Effector memory CD4-positive, alpha-beta T cell (primary cell): ENCODE measurements around the gene RXRA.

Experiments
- DNase-seq, 3 donors: peaks; one replicate each; pipeline ENCODE4 v3.0.0-alpha.2; 2020
- H3K27ac ChIP-seq: 2 replicates; pipeline ENCODE4 v1.7.0; 2013; ENCODE audit warnings: mild to moderate bottlenecking, low read length, moderate library complexity; ENCODE audit not compliant: insufficient read depth, poor library complexity, severe bottlenecking
- H3K27me3 ChIP-seq: replicated peaks from 2 replicates; pipeline ENCODE4 v1.7.0; 2013; ENCODE audit warnings: mild to moderate bottlenecking, low read length; ENCODE audit not compliant: insufficient read depth, control insufficient read depth, poor library complexity, severe bottlenecking
- H3K36me3 ChIP-seq: 2 replicates; pipeline ENCODE4 v1.7.0; 2013; ENCODE audit warnings: mild to moderate bottlenecking, low read length, moderate library complexity; ENCODE audit not compliant: control insufficient read depth, insufficient read depth
- H3K4me1 ChIP-seq: 2 replicates; pipeline ENCODE4 v1.7.0; 2013; ENCODE audit warnings: low read length, mild to moderate bottlenecking; ENCODE audit not compliant: control insufficient read depth, insufficient read depth, poor library complexity, severe bottlenecking
- H3K4me3 ChIP-seq: 2 replicates; pipeline ENCODE4 v1.7.0; 2013; ENCODE audit warnings: low read length, low read depth, mild to moderate bottlenecking; ENCODE audit not compliant: insufficient read depth, poor library complexity, severe bottlenecking
- H3K9me3 ChIP-seq: 2 replicates; pipeline ENCODE4 v1.7.0; 2013; ENCODE audit warnings: mild to moderate bottlenecking, low read length, moderate library complexity; ENCODE audit not compliant: control insufficient read depth

The RXRA gene

GRCh38 chr9:134420281-134420845, 94.1 kb downstream of the RXRA start:
- no peak overlapping the region for H3K27ac ChIP-seq
- H3K9me3 ChIP-seq: no peaks in the 10 kb centered on the region
- DNase-seq: no peak
- H3K4me3 ChIP-seq: no peak overlapping the region
- H3K4me1 ChIP-seq: no peaks in the 10 kb centered on the region
- no peaks in the 10 kb centered on the region for H3K27me3 ChIP-seq
- peaks cover 3% of the 10 kb centered on the region for H3K36me3 ChIP-seq

- DNase-seq: no peak
- H3K36me3 ChIP-seq: peaks cover 3% of the 10 kb centered on the region
- H3K4me3 ChIP-seq: no peak overlapping the region
- no peaks in the 10 kb centered on the region for H3K9me3 ChIP-seq
- H3K4me1 ChIP-seq: no peaks in the 10 kb centered on the region
- no peaks in the 10 kb centered on the region for H3K27me3 ChIP-seq
- no peak overlapping the region for H3K27ac ChIP-seq
Observed at GRCh38 chr9:134420974-134421432, 94.7 kb downstream of the RXRA start.

- Histone ChIP-seq H3K36me3 (peaks cover 3% of the 10 kb centered on the region), H3K27ac (no peak overlapping the region), H3K27me3 (no peaks in the 10 kb centered on the region), H3K4me3 (no peak overlapping the region), H3K9me3 (no peaks in the 10 kb centered on the region), H3K4me1 (no peaks in the 10 kb centered on the region)
- DNase-seq: no peak
Observed at GRCh38 chr9:134421888-134422287, 95.6 kb downstream of the RXRA start.

GRCh38 chr9:134422301-134423090, 96.2 kb downstream of the RXRA start:
- Histone ChIP-seq H3K36me3 (peaks cover 3% of the 10 kb centered on the region), H3K27me3 (no peaks in the 10 kb centered on the region), H3K27ac (no peak overlapping the region), H3K4me3 (no peak overlapping the region), H3K4me1 (no peaks in the 10 kb centered on the region), H3K9me3 (no peaks in the 10 kb centered on the region)
- no peak for DNase-seq

- no peak overlapping the region for H3K27ac ChIP-seq
- H3K4me3 ChIP-seq: no peak overlapping the region
- no peaks in the 10 kb centered on the region for H3K27me3 ChIP-seq
- peaks cover 3% of the 10 kb centered on the region for H3K36me3 ChIP-seq
- H3K9me3 ChIP-seq: no peaks in the 10 kb centered on the region
- H3K4me1 ChIP-seq: no peaks in the 10 kb centered on the region
- DNase-seq: no peak
Observed at GRCh38 chr9:134423166-134423565, 96.9 kb downstream of the RXRA start.

GRCh38 chr9:134423749-134424148, 97.5 kb downstream of the RXRA start:
- Histone ChIP-seq H3K9me3 (no peaks in the 10 kb centered on the region), H3K4me1 (no peaks in the 10 kb centered on the region), H3K36me3 (peaks cover 3% of the 10 kb centered on the region), H3K4me3 (no peak overlapping the region), H3K27me3 (no peaks in the 10 kb centered on the region), H3K27ac (no peak overlapping the region)
- no peak for DNase-seq

GRCh38 chr9:134424818-134425217, 98.6 kb downstream of the RXRA start:
- DNase-seq: no peak
- Histone ChIP-seq H3K9me3 (no peaks in the 10 kb centered on the region), H3K36me3 (no peaks in the 10 kb centered on the region), H3K4me1 (no peaks in the 10 kb centered on the region), H3K27me3 (no peaks in the 10 kb centered on the region), H3K27ac (no peak overlapping the region), H3K4me3 (no peak overlapping the region)

- H3K4me1 ChIP-seq: no peaks in the 10 kb centered on the region
- H3K4me3 ChIP-seq: no peak overlapping the region
- no peak overlapping the region for H3K27ac ChIP-seq
- H3K27me3 ChIP-seq: no peaks in the 10 kb centered on the region
- DNase-seq: no peak
- no peaks in the 10 kb centered on the region for H3K9me3 ChIP-seq
- H3K36me3 ChIP-seq: no peaks in the 10 kb centered on the region
Observed at GRCh38 chr9:134425401-134425800, 99.1 kb downstream of the RXRA start.

GRCh38 chr9:134425812-134426211, 99.6 kb downstream of the RXRA start:
- Histone ChIP-seq H3K9me3 (no peaks in the 10 kb centered on the region), H3K4me3 (no peak overlapping the region), H3K36me3 (no peaks in the 10 kb centered on the region), H3K27ac (no peak overlapping the region), H3K4me1 (no peaks in the 10 kb centered on the region), H3K27me3 (no peaks in the 10 kb centered on the region)
- DNase-seq: no peak

- Histone ChIP-seq H3K9me3 (no peaks in the 10 kb centered on the region), H3K4me3 (no peak overlapping the region), H3K27ac (no peak overlapping the region), H3K4me1 (no peaks in the 10 kb centered on the region), H3K36me3 (no peaks in the 10 kb centered on the region), H3K27me3 (no peaks in the 10 kb centered on the region)
- DNase-seq: no peak
Observed at GRCh38 chr9:134426436-134426835, 100.2 kb downstream of the RXRA start.
